SU-DHL-6 (cell line): ENCODE data around the gene IFI30.

ENCODE experiments used
- H2AFZ ChIP-seq: fragments of 200-600 bp; sonication (generic); 2 replicates; pipeline ENCODE4 v1.6.1; 2014; ENCODE audit warnings: low read depth, mild to moderate bottlenecking, moderate library complexity, mixed read lengths, antibody characterized with exemption, low read length; ENCODE audit not compliant: severe bottlenecking
- H3F3A ChIP-seq: fragments of 200-600 bp; shearing (Covaris generic); 2 replicates; pipeline ENCODE4 v1.6.0; 2016; ENCODE audit warnings: antibody characterized with exemption, mild to moderate bottlenecking; ENCODE audit not compliant: insufficient read depth
- H3K27ac ChIP-seq: fragments of 200-600 bp; sonication (generic); 2 replicates; pipeline ENCODE4 v1.5.1; 2016; ENCODE audit warnings: low read depth, mild to moderate bottlenecking, low read length, moderate library complexity, mixed read lengths
- H3K27me3 ChIP-seq: fragments of 200-600 bp; sonication (generic), shearing (Covaris generic); 2 replicates; pipeline ENCODE4 v1.6.0; 2014; ENCODE audit warnings: mild to moderate bottlenecking, low read length
- H3K36me3 ChIP-seq: fragments of 200-600 bp; sonication (generic); 2 replicates; pipeline ENCODE4 v1.6.1; 2014; ENCODE audit warnings: mild to moderate bottlenecking, low read length, mixed read lengths
- H3K4me2 ChIP-seq: fragments of 300-600, 200-600 bp; shearing (Covaris generic), sonication (generic); 2 replicates; pipeline ENCODE4 v1.6.0; 2014; ENCODE audit warnings: low read length, low read depth, mild to moderate bottlenecking; ENCODE audit not compliant: poor library complexity, severe bottlenecking
- H3K4me3 ChIP-seq: fragments of 200-600 bp; sonication (generic); 2 replicates; pipeline ENCODE4 v1.5.1; 2014; ENCODE audit warnings: antibody characterized with exemption, low read length, mild to moderate bottlenecking, mixed read lengths; ENCODE audit not compliant: insufficient read depth, poor library complexity, severe bottlenecking
- H3K79me2 ChIP-seq: fragments of 200-600 bp; sonication (generic); 2 replicates; pipeline ENCODE4 v1.6.1; 2014; ENCODE audit warnings: mild to moderate bottlenecking, low read length, moderate library complexity; ENCODE audit not compliant: insufficient read depth
- H3K9ac ChIP-seq: fragments of 200-600 bp; sonication (generic); 2 replicates; pipeline ENCODE4 v1.7.0; 2014; ENCODE audit warnings: mild to moderate bottlenecking, low read length
- H3K9me2 ChIP-seq: fragments of 200-600 bp; sonication (generic); replicated peaks from 2 replicates; pipeline ENCODE4 v1.6.1; 2014; ENCODE audit warnings: low read length; ENCODE audit not compliant: insufficient read depth
- H3K9me3 ChIP-seq: fragments of 200-600 bp; sonication (generic); 2 replicates; pipeline ENCODE4 v1.6.1; 2014; ENCODE audit warnings: low read length, mixed read lengths; ENCODE audit not compliant: insufficient read depth
- H4K20me1 ChIP-seq: fragments of 200-600 bp; sonication (generic); 2 replicates; pipeline ENCODE4 v1.6.1; 2014; ENCODE audit warnings: low read depth, mild to moderate bottlenecking, antibody characterized with exemption, low read length, moderate library complexity, mixed read lengths
- CTCF ChIP-seq: fragments of 200-600 bp; sonication (generic); IDR thresholded peaks from one replicate; pipeline ENCODE4 v1.5.1; 2017; ENCODE audit warnings: antibody characterized with exemption, mild to moderate bottlenecking, low read length, moderate library complexity; ENCODE audit not compliant: insufficient read depth, poor library complexity, severe bottlenecking
- EZH2phosphoT487 ChIP-seq: fragments of 200-600 bp; sonication (generic), shearing (Covaris generic); conservative IDR thresholded peaks from 2 replicates; pipeline ENCODE4 v1.6.1; 2018; ENCODE audit warnings: mild to moderate bottlenecking, antibody characterized with exemption, low read length, moderate library complexity, mixed read lengths

Gene IFI30

DNA sequence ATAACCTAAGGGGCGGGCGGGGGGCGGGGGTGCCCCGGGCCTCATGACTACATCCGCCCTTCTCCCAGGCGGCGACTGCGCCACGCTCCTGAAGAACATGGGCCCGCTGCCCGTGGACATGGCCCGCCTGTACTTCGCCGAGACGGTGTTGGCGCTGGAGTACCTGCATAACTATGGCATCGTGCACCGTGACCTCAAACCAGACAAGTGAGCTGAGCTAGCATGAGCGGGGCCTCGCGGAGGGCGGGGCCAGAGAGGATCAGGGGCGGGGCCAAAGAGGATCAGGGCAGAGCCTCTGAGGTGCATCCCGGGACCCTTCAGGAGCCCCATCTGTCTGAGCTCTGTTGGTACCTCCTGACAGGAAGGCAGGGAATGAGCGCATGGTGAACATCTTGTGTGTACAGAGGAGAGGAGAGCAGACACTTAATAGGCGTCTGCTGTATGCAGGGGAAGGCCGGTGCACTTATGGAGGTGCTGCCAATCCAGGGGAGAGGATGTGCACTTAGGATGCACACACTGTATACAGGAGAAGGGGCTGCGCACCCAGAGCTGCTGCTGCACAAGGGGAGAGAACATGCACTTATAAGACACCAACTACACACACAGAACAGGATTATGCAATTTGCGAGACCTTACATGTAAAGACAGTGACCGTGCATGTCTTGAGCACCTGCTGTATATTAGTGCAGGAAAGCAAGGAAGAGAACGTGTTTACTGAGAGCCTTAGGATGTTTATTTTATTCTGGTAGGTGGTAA lies 41.6 kb upstream of the IFI30 start:
- Histone ChIP-seq H3K9me2 (no peaks in the 10 kb centered on the region), H4K20me1 (no peaks in the 10 kb centered on the region), H3K79me2 (no peaks in the 10 kb centered on the region), H3F3A (no peaks in the 10 kb centered on the region), H3K4me2 (no peak overlapping the region), H3K27ac (no peak overlapping the region), H3K4me3 (no peak overlapping the region), H3K9ac (no peak overlapping the region), H3K36me3 (peaks cover 6% of the 10 kb centered on the region; the same call in 1 of the 2 replicates), H3K27me3 (no peaks in the 10 kb centered on the region), H2AFZ (no peak overlapping the region), H3K9me3 (no peaks in the 10 kb centered on the region)
- TF ChIP-seq EZH2phosphoT487 (no peak), CTCF (no peak)

GRCh38 chr19:18135712-18136584 lies 37.7 kb upstream of the IFI30 start:
- H3K36me3 ChIP-seq: peaks cover 10% of the 10 kb centered on the region; the same call in 1 of the 2 replicates
- no peak for TF ChIP-seq EZH2phosphoT487
- TF ChIP-seq CTCF: no peak

DNA sequence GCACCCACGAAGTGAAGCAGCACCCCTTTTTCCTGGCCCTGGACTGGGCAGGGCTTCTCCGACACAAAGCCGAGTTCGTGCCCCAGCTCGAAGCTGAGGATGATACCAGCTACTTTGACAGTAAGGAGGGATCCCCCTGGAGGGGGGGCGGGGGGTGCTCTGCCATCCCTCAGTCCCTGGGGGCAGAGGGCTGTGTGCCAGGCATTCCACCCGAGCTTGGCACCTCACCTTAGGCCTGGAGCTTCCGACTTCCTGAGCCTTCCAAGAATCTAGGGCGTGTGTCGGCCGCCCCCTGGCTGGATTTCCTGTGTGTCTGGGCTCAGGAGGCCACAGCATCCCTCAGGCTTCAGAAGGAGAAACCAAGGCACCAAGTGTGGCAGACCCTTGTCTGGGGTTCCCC lies 36.4 kb upstream of the IFI30 start:
- H3K36me3 ChIP-seq: peaks cover 11% of the 10 kb centered on the region; the same call in 1 of the 2 replicates
- no peak overlapping the region for H3K27ac ChIP-seq

More at GRCh38 chr19:18135712-18136584, 37.7 kb upstream of the IFI30 start:
- H3F3A ChIP-seq: no peaks in the 10 kb centered on the region
- no peak overlapping the region for H2AFZ ChIP-seq
- H3K27me3 ChIP-seq: no peaks in the 10 kb centered on the region
- no peak overlapping the region for H3K4me3 ChIP-seq
- H3K9me2 ChIP-seq: no peaks in the 10 kb centered on the region
- H3K4me2 ChIP-seq: no peak overlapping the region
- H3K9me3 ChIP-seq: no peaks in the 10 kb centered on the region
- no peaks in the 10 kb centered on the region for H4K20me1 ChIP-seq
- no peaks in the 10 kb centered on the region for H3K79me2 ChIP-seq
- no peak overlapping the region for H3K9ac ChIP-seq
- H3K27ac ChIP-seq: no peak overlapping the region

More for the DNA sequence above, 36.4 kb upstream of the IFI30 start:
- Histone ChIP-seq H3K27me3 (no peaks in the 10 kb centered on the region), H3F3A (no peaks in the 10 kb centered on the region), H3K4me2 (no peak overlapping the region), H2AFZ (no peak overlapping the region), H3K9ac (no peak overlapping the region), H3K4me3 (no peak overlapping the region), H3K79me2 (no peaks in the 10 kb centered on the region), H3K9me2 (no peaks in the 10 kb centered on the region), H4K20me1 (no peaks in the 10 kb centered on the region), H3K9me3 (no peaks in the 10 kb centered on the region)
- no peak for TF ChIP-seq EZH2phosphoT487
- TF ChIP-seq CTCF: no peak
